GM23338 (cell line): ENCODE measurements around the gene EXOG. TPM values are rescaled to one million over a fixed set of nuclear protein-coding genes. Genes with fewer than 3 reads are reported as not detected.

ENCODE experiments used
- ATAC-seq: fragments of 200-7000 bp; cut with Tn5 transposase; 3 replicates; pipeline ENCODE4 v1.9.1; 2020
- DNase-seq: peaks from one replicate; pipeline ENCODE4 v3.0.0-alpha.2; 2015; ENCODE audit warnings: low spot score
- H2AFZ ChIP-seq: fragments of 200-600 bp; sonication (generic); 2 replicates; pipeline ENCODE4 v1.8.0; 2016; ENCODE audit warnings: antibody characterized with exemption, mild to moderate bottlenecking, moderate library complexity
- H3F3A ChIP-seq: fragments of 200-600 bp; sonication (generic); replicated peaks from 2 replicates; pipeline ENCODE4 v1.8.0; 2017; ENCODE audit warnings: antibody characterized with exemption, mixed run types, low read depth
- H3K27ac ChIP-seq: fragments of 200-600 bp; sonication (generic); 2 replicates; pipeline ENCODE4 v1.6.1; 2016; ENCODE audit warnings: low read depth
- H3K27me3 ChIP-seq: fragments of 200-600 bp; sonication (generic); 2 replicates; pipeline ENCODE4 v1.8.0; 2016; ENCODE audit warnings: mild to moderate bottlenecking, mixed run types, moderate library complexity; ENCODE audit not compliant: insufficient read depth
- H3K36me3 ChIP-seq: fragments of 200-600 bp; sonication (generic); 2 replicates; pipeline ENCODE4 v1.8.0; 2016; ENCODE audit warnings: mild to moderate bottlenecking; ENCODE audit not compliant: insufficient read depth
- H3K4me1 ChIP-seq: fragments of 200-600 bp; sonication (generic); 2 replicates; pipeline ENCODE4 v1.8.0; 2016; ENCODE audit warnings: mild to moderate bottlenecking, moderate library complexity; ENCODE audit not compliant: insufficient read depth
- H3K4me2 ChIP-seq: fragments of 200-600 bp; sonication (generic); 2 replicates; pipeline ENCODE4 v1.7.1; 2017; ENCODE audit warnings: mixed run types
- H3K4me3 ChIP-seq: fragments of 200-600 bp; sonication (generic); 2 replicates; pipeline ENCODE4 v1.6.1; 2016; ENCODE audit warnings: mixed run types
- H3K79me2 ChIP-seq: fragments of 200-600 bp; sonication (generic); replicated peaks from 2 replicates; pipeline ENCODE4 v1.8.0; 2017; ENCODE audit warnings: mild to moderate bottlenecking; ENCODE audit not compliant: insufficient read depth
- H3K9me2 ChIP-seq: fragments of 200-600 bp; sonication (generic); 2 replicates; pipeline ENCODE4 v1.8.0; 2017; ENCODE audit not compliant: insufficient read depth
- H4K20me1 ChIP-seq: fragments of 200-600 bp; sonication (generic); replicated peaks from 2 replicates; pipeline ENCODE4 v1.8.0; 2017; ENCODE audit warnings: mild to moderate bottlenecking; ENCODE audit not compliant: insufficient read depth
- H3K27ac Mint-ChIP-seq: 2 replicates; pipeline ENCODE4 v1.8.0; 2020; ENCODE audit warnings: inconsistent platforms, mild to moderate bottlenecking, moderate library complexity, mixed read lengths
- H3K27me3 Mint-ChIP-seq: 3 replicates; pipeline ENCODE4 v1.8.0; 2022; ENCODE audit warnings: low read depth, mild to moderate bottlenecking, moderate library complexity, mixed read lengths, inconsistent platforms; ENCODE audit not compliant: insufficient read depth, poor library complexity
- H3K36me3 Mint-ChIP-seq: 3 replicates; pipeline ENCODE4 v1.8.0; 2021; ENCODE audit warnings: low read depth, mild to moderate bottlenecking, inconsistent platforms, moderate library complexity, mixed read lengths
- H3K4me1 Mint-ChIP-seq: 3 replicates; pipeline ENCODE4 v1.8.0; 2020; ENCODE audit warnings: mild to moderate bottlenecking, inconsistent platforms, mixed read lengths
- H3K4me3 Mint-ChIP-seq: 3 replicates; pipeline ENCODE4 v1.8.0; 2021; ENCODE audit warnings: moderate library complexity, mild to moderate bottlenecking, inconsistent platforms, mixed read lengths
- H3K9me3 Mint-ChIP-seq: 3 replicates; pipeline ENCODE4 v1.8.0; 2020; ENCODE audit warnings: moderate library complexity, mild to moderate bottlenecking, inconsistent platforms, mixed read lengths
- ETS1 ChIP-seq: IDR thresholded peaks from 2 replicates; pipeline ENCODE4 v1.6.1; 2016; ENCODE audit warnings: antibody characterized with exemption
- EZH2 ChIP-seq: fragments of 200-600 bp; sonication (generic); IDR thresholded peaks from one replicate; pipeline ENCODE4 v1.8.0; 2017; ENCODE audit warnings: antibody characterized with exemption, mild to moderate bottlenecking, low read depth; ENCODE audit not compliant: unreplicated experiment
- JUNB ChIP-seq: IDR thresholded peaks from one replicate; pipeline ENCODE4 v1.6.1; 2016; ENCODE audit warnings: antibody characterized with exemption; ENCODE audit not compliant: unreplicated experiment
- NANOG ChIP-seq: IDR thresholded peaks from 2 replicates; pipeline ENCODE4 v1.6.1; 2016; ENCODE audit warnings: antibody characterized with exemption, borderline replicate concordance
- ZNF331 ChIP-seq: fragments of 250-450 bp; sonication (Bioruptor Pico); IDR thresholded peaks from 2 replicates; pipeline ENCODE4 v1.5.0; 2020; ENCODE audit warnings: low read depth, mild to moderate bottlenecking, moderate library complexity
- ZNF462 ChIP-seq: fragments of 250-450 bp; sonication (Bioruptor Pico); IDR thresholded peaks from 2 replicates; pipeline ENCODE4 v1.5.0; 2020; ENCODE audit warnings: mild to moderate bottlenecking, moderate library complexity
- polyA plus RNA-seq: library from polyadenylated mRNA; unstranded; fragments of >200 nt; fragmentation: Nextera tagmentation; extraction: Ambion mirVana; gene quantifications from 2 replicates; pipeline ENCODE4 v1.2.1, GENCODE V29; 2016
- total RNA-seq: library from RNA; depleted of rRNA; stranded (reverse); fragments of >200 nt; shearing (Covaris generic); gene quantifications from 2 replicates; pipeline ENCODE4 v1.2.3, GENCODE V29; 2014

Gene EXOG
- total and polyA plus RNA-seq, 2 experiments from 2014 or later, result 9.7 to 11.3 TPM

DNA sequence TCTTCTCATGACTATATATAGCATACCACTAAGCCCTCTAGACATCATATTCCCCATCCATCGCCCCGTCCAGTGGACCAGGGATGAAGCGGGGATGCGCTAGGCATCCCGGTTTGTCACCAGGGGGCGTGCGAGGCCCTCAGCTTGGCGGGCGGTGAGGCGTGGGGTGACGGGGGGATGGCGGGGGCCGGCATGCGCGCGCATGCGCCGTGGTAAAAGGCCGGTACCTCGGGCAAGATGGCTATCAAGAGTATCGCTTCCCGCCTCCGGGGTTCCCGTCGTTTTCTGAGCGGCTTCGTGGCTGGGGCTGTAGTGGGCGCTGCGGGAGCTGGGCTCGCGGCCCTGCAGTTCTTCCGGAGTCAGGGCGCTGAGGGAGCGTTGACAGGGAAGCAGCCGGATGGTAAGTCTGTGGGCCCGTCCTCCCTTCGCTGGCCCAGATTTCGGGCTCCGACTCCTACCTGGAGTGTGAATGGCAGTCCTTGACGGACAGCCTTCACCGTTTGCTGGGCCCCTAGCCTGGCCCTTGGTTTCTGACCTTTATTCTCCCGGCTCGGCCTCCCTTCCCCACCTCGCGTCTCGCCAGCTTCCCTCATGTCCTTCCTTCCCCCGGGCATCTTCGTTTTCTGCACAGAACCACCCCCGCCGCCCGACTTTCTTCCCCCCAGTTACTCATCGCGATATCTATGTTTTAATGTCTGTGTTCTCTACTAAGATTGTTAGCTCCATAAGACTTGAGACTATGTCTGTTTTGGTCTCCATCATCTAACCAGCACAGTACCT lies at the start of gene EXOG (continued):
- TF ChIP-seq ETS1 (no peak), JUNB (no peak)

- H4K20me1 ChIP-seq, result no peaks in the 10 kb centered on the region; the same call in 1 of the 2 replicates
- ATAC-seq, result no peak
- Mint-ChIP-seq H3K9me3 (peaks cover 11% of the 10 kb centered on the region), H3K4me1 (0 out of 3 replicates have a peak, but pooled peaks cover 3% of the 10 kb centered on the region), H3K36me3 (peaks cover 12% of the 10 kb centered on the region), H3K4me3 (no peak overlapping the region), H3K27ac (no peak overlapping the region), H3K27me3 (peaks cover 7% of the 10 kb centered on the region)
- H2AFZ ChIP-seq, result no peak overlapping the region
- no peaks in the 10 kb centered on the region for H3K4me1 ChIP-seq
- no peaks in the 10 kb centered on the region for H3K79me2 ChIP-seq
- TF ChIP-seq ZNF462 (CRISPR knock-in tag), result no peak
- no peak for TF ChIP-seq ZNF331
- TF ChIP-seq JUNB, result no peak
- no peak for TF ChIP-seq NANOG
- no peak for TF ChIP-seq EZH2
- H3K4me2 ChIP-seq, result no peak overlapping the region
- no peak for DNase-seq
- H3F3A ChIP-seq, result no peaks in the 10 kb centered on the region
- H3K27me3 ChIP-seq, result no peaks in the 10 kb centered on the region
- H3K36me3 ChIP-seq, result no peaks in the 10 kb centered on the region
- H3K4me3 ChIP-seq, result no peak overlapping the region
- H3K9me2 ChIP-seq, result no peaks in the 10 kb centered on the region
- no peak overlapping the region for H3K27ac ChIP-seq
Observed at GRCh38 chr3:38446812-38447211, 49.3 kb upstream of the EXOG start.
